ENCODE measurements around the gene CREB5.

DNA sequence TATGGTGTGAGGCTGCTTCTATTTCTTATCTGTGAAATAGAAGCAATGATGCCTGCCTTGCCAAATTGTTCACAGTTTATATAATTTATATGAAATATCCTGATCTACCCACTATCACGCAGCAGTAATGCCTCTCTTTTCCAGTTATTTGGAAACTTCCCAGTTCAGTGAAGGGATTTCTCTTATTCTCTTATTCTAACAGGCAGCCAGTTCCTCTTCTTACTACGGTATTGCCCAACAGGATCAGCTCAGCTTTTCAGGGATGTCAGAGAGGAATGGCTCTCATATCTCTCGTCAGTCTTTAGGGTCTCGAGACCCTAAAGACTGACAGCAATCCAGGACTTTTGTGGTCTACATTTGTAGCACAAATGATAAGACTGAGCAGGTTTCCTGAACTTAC lies 215.6 kb downstream of the CREB5 start:
- TF ChIP-seq POLR2A (IDR thresholded peaks at IDR 0.05): no peak
- TF ChIP-seq CTCF (IDR thresholded peaks at IDR 0.05): no peak

Measured in breast epithelium (tissue), 3 donors.